HL-60 (cell line): ENCODE results near the gene PIGN.

Experiments
- GABPA ChIP-seq: IDR thresholded peaks from 2 replicates; pipeline ENCODE4 v1.6.1; 2012; ENCODE audit warnings: low read depth
- POLR2AphosphoS5 ChIP-seq: IDR thresholded peaks from 2 replicates; pipeline ENCODE4 v1.6.1; 2012; ENCODE audit warnings: low read depth
- REST ChIP-seq: IDR thresholded peaks from 2 replicates; pipeline ENCODE4 v1.6.1; 2012; ENCODE audit warnings: low read depth; ENCODE audit not compliant: insufficient replicate concordance
- TF ChIP-seq, protein P1 (sequence below): IDR thresholded peaks from one replicate; pipeline ENCODE4 v1.5.1; 2011; ENCODE audit warnings: low read length, control low read depth, inconsistent platforms; ENCODE audit not compliant: insufficient read depth

GRCh38 chr18:62066102-62066818 lies 120.6 kb downstream of the PIGN start:
- TF ChIP-seq, protein P1, sequence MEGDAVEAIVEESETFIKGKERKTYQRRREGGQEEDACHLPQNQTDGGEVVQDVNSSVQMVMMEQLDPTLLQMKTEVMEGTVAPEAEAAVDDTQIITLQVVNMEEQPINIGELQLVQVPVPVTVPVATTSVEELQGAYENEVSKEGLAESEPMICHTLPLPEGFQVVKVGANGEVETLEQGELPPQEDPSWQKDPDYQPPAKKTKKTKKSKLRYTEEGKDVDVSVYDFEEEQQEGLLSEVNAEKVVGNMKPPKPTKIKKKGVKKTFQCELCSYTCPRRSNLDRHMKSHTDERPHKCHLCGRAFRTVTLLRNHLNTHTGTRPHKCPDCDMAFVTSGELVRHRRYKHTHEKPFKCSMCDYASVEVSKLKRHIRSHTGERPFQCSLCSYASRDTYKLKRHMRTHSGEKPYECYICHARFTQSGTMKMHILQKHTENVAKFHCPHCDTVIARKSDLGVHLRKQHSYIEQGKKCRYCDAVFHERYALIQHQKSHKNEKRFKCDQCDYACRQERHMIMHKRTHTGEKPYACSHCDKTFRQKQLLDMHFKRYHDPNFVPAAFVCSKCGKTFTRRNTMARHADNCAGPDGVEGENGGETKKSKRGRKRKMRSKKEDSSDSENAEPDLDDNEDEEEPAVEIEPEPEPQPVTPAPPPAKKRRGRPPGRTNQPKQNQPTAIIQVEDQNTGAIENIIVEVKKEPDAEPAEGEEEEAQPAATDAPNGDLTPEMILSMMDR = no peak
- no peak for TF ChIP-seq POLR2AphosphoS5
- TF ChIP-seq REST = no peak
- TF ChIP-seq GABPA = no peak
